HL-60 (cell line): ENCODE results near the gene OGFOD2.

Source experiments
- DNase-seq, 2 experiments: peaks; one replicate each; pipeline ENCODE4 v3.0.0-alpha.2; 2010 to 2020; ENCODE audit warnings: low read depth in 1 of 2, low spot score in 1 of 2
- H3K27ac ChIP-seq: fragments of 250-450 bp; sonication (Bioruptor Pico); replicated peaks from 2 replicates; pipeline ENCODE4 v1.5.1; 2020; ENCODE audit warnings: mild to moderate bottlenecking, moderate library complexity
- H3K27me3 ChIP-seq: fragments of 250-450 bp; sonication (Bioruptor Pico); 2 replicates; pipeline ENCODE4 v1.5.1; 2021; ENCODE audit warnings: mild to moderate bottlenecking, moderate library complexity; ENCODE audit not compliant: insufficient read depth, poor library complexity, severe bottlenecking
- H3K4me3 ChIP-seq: replicated peaks from 2 replicates; pipeline ENCODE4 v1.5.1; 2011; ENCODE audit warnings: mild to moderate bottlenecking, control low read depth, low read length; ENCODE audit not compliant: insufficient read depth
- GABPA ChIP-seq: IDR thresholded peaks from 2 replicates; pipeline ENCODE4 v1.6.1; 2012; ENCODE audit warnings: low read depth
- POLR2AphosphoS5 ChIP-seq: IDR thresholded peaks from 2 replicates; pipeline ENCODE4 v1.6.1; 2012; ENCODE audit warnings: low read depth
- REST ChIP-seq: IDR thresholded peaks from 2 replicates; pipeline ENCODE4 v1.6.1; 2012; ENCODE audit warnings: low read depth; ENCODE audit not compliant: insufficient replicate concordance
- SPI1 ChIP-seq: IDR thresholded peaks from 2 replicates; pipeline ENCODE4 v1.6.1; 2012; ENCODE audit warnings: low read depth, mild to moderate bottlenecking, borderline replicate concordance
- TF ChIP-seq, protein P1 (sequence below): IDR thresholded peaks from one replicate; pipeline ENCODE4 v1.5.1; 2011; ENCODE audit warnings: low read length, control low read depth, inconsistent platforms; ENCODE audit not compliant: insufficient read depth

OGFOD2 gene

DNA sequence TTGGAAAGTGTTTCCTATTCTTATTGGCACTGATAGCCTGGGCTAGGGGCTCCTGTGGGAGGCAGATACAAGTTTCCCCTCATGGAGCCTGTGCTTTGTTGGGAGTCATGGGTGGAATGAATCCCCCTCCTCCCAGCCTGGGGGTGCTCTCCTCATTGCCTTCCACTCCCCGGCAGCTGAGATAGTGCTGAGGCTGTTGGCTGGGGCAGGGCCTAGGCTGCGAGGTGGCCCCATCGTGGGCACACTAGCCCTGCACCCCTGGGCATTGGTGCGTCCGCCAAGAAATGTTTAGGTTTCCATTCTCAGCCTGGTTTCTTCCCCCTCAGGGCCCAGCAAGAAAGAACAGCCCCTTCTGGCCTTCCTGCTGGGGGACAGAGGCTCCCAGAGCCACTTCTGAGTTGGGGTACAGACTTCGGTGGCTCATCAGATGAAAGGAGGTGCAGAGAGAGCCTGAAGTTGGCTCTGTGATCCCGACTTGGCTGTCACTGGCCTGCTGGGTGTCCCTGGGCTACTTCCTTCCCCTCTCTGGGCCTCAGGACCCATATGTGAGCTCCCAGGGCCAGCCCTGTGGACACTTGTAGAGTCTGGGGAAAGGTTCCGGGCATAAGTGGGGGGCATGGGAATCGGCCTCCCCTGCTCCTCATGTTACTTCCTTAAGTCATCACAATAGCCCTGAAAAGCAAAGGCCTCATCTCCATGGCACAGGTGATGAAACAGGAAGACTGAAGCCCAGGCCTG is 2.8 kb downstream of the OGFOD2 start:
- DNase-seq, result no peak
- TF ChIP-seq GABPA (no peak), POLR2AphosphoS5 (no peak), SPI1 (no peak), REST (no peak)
- TF ChIP-seq, protein P1, sequence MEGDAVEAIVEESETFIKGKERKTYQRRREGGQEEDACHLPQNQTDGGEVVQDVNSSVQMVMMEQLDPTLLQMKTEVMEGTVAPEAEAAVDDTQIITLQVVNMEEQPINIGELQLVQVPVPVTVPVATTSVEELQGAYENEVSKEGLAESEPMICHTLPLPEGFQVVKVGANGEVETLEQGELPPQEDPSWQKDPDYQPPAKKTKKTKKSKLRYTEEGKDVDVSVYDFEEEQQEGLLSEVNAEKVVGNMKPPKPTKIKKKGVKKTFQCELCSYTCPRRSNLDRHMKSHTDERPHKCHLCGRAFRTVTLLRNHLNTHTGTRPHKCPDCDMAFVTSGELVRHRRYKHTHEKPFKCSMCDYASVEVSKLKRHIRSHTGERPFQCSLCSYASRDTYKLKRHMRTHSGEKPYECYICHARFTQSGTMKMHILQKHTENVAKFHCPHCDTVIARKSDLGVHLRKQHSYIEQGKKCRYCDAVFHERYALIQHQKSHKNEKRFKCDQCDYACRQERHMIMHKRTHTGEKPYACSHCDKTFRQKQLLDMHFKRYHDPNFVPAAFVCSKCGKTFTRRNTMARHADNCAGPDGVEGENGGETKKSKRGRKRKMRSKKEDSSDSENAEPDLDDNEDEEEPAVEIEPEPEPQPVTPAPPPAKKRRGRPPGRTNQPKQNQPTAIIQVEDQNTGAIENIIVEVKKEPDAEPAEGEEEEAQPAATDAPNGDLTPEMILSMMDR, result no peak
- Histone ChIP-seq H3K27me3 (no peaks in the 10 kb centered on the region), H3K27ac (no peak overlapping the region), H3K4me3 (no peak overlapping the region)

GRCh38 chr12:122978507-122978955 is 3.5 kb downstream of the OGFOD2 start:
- no peak for TF ChIP-seq SPI1
- TF ChIP-seq POLR2AphosphoS5, result no peak
- TF ChIP-seq GABPA, result no peak
- TF ChIP-seq, protein P1, result no peak
- TF ChIP-seq REST, result no peak

GRCh38 chr12:122979001-122979907 is 4.2 kb downstream of the OGFOD2 start:
- peak overlapping the region; percentile 81; the same call in 1 of the 2 replicates for H3K27ac ChIP-seq
- H3K4me3 ChIP-seq, result peak overlapping the region; percentile 75
- no peak for DNase-seq
- H3K27me3 ChIP-seq, result no peaks in the 10 kb centered on the region
- TF ChIP-seq, protein P1, result no peak
- TF ChIP-seq REST, result no peak
- TF ChIP-seq GABPA, result no peak
- TF ChIP-seq SPI1, result no peak
- no peak for TF ChIP-seq POLR2AphosphoS5

More at GRCh38 chr12:122978507-122978955, 3.5 kb downstream of the OGFOD2 start:
- Histone ChIP-seq H3K27me3 (no peaks in the 10 kb centered on the region), H3K27ac (no peak overlapping the region), H3K4me3 (no peak overlapping the region)
- DNase-seq, result no peak
